CD4-positive, alpha-beta T cell treated with Interleukin-2 at 100 ng/mL for 4 hours (primary cell): ENCODE data around the gene GUCY1A1.

Source experiments
- DNase-seq: peaks from one replicate; pipeline ENCODE4 v3.0.0-alpha.2; 2020; ENCODE audit warnings: low spot score

GUCY1A1 gene

DNA sequence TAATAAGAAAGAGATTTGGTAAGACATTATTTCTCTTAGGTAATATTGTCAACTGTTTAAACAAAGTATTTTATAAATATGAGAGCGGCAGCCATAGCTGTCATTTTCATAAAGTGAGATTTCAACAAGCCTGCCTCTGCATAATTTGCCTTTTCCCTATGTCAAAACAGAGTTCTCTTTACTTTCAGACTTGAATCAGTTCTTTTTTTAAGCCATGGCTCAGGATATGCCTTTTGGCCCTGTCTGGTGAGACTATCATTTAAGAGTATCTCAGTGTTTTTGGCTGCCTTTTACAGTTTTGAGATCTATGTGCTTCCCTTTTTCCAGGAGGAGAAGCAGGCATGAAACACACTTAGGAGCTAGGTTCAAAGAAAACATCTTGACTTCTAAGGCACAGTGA lies 7.5 kb upstream of the GUCY1A1 start:
- DNase-seq: no peak

DNA sequence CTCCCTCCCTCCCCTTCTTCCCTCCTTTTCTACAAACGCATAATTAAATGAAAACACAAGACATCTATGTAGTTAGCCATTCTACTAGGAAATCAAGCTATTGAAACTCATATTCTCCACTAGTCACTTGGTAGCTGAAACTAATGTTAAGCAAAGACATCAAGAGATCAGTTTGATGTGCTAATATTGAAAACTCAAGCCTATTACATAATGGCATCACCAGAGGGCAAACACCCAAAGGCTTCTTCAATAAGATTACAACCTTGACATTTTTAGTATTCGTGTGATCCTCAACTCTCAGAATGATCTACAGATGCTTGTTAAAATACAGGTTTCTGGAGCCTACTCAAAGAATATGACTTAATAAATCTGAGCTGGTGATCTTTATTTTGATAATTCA lies 6.2 kb upstream of the GUCY1A1 start:
- no peak for DNase-seq

DNA sequence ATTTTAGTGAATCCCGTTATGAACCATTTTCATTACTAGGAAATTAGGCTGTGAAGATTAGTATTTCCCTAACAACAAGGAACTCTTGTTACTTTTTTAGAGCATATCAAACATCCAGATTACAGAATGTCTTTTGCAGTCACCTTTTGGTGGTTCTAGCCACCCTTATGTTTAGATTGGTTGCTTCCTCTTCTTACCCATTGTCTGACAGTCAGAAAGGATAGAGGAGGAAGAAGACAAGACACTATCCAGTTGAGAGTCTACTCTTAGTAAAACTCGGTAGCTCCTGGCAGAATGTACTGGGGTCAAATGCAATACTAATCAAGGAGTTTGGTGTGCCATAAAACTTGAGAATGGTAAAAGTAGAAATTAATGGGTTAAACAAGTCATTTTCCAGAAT lies 1.6 kb upstream of the GUCY1A1 start:
- DNase-seq: no peak

DNA sequence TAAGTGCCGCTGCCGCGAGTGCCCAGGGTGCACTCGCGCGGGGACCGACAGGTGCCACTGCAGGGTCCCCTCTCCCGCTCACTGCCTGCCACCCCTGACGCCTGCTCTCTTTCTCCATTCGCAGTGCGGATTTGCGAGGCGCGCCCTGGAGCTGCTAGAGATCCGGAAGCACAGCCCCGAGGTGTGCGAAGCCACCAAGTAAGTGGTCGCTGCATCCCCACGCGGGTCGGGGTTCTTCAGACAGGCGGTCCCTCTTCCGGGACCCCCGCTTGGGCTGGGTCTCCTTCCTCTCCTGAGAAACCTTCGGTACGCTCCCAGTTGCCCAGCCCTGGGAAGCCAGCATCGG lies 547 bp downstream of the GUCY1A1 start:
- no peak for DNase-seq

DNA sequence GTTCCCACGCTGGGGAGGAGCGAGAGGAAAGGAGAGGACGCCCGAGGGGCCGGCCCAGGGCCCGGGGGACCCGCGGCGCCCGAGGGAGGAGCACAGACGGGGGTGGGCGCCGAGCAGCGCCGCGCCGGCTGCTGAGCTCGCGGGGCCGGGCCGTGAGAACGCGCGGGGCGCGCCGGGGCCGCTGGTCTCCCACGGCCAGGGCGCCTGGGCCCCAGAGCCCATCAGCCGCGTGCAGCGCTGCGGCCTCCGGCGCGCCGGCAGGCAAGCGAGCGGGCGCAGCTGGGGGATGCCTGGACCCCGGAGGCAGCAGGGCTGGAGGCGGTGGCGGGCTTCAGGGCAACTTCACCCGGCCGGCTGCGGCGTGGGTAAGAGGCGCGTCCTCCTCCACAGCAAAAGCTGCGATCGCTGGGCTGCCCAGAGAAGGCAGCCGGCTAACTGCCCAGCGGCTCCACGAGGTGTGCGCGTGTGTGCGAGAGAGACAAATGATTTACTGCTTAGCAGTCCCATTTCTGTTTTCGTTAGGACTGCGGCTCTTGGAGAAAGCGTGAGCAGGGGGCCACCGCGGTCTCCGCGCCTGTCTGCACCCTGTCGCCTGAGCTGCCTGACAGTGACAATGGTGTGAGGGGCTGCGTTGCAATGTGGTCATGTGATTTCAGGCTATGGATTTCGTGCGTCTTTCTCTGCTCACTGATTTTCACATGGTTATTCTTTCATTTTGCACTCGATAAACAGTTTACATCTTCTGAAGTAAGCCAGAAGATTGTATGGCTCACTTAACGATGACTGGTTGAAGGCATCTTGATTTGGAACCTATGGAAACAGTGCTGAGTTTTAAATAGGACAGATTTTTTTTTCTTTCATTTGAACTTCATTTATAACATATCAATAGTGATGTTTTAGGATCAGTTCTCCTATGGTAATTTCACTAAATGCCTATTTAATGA lies 1.2 kb downstream of the GUCY1A1 start:
- DNase-seq: no peak

DNA sequence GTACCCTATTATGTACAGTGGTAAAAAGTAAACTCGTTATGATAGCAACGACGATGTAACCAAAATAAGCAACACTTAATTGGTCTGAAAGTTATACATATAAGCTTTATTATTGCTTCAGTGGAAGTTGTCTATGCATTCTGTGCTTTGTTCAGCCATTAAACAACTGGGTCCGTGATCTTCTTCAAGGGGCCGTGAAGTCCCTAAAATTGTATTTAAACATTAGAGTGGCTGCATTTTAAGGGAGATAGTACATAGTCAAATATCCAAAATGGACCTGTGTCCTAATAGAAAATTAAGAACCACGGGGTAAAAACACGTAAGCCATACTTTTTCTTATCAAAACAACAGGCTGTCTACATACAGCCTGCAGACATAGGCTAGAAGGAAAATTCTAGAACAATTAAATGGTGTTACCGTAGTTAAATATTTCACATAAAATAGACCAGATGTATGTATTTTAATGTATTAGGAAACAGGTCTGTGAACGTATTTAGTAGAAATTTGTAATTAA lies 2.1 kb downstream of the GUCY1A1 start:
- DNase-seq: no peak

DNA sequence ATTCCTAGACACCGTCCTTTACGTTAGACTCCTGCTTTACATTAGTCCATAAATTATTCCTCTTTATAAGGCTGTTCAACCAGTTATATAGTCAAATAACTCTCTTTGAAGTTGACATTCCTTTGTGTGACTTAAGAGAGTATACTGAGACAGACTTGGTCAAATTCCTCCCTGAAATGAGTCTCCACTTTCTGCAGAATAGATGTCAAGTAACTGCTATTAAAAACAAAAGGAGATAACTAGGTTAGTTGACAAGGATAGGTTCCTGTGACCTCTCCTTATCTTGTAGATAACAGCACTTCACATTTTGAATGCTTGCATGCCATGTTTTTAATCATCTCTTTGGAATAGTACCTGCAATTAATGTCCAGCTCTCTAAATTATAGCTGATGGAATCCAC lies 5.7 kb downstream of the GUCY1A1 start:
- DNase-seq: no peak

DNA sequence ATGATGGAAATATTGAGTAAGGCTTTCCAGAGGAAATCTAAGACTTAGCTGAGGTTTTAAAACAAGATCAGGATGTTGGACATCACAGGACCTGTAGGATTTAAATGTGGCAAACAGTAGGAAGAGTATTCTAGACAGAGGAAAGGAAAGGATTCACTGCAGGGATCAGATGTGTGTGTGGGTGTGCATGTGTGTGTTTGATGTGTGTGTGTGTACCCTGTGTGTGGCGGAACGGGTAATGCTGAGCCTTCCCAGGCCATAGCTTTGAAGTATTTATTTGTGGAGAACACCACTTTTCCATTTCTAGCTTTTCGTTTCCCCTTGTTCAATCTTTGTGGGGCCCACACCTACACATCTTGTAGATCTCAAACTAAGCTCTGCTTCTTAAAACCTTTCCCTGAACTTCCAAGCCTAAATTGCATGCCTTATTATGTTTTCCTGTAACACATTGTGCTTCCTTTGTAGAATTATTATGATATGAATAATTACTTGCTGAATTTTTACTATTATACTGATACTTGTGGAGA lies 6.9 kb downstream of the GUCY1A1 start:
- no peak for DNase-seq

DNA sequence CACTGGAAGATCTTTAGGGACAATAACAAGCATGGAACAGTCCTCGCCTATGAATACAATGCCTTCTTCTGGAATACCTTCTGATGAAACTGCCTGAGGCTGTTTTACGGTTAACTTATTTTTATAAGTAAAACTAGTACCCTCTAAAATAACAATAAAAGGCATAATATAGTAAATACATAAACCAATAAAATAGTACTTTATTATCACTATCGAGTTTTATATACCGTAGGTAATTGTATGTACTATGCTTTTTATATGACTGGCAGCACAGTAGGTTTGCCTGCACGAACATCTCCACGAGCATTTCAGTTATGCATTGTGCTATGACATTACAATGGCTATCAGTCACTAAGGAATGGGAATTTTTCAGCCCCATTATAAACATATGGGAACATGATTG lies 8.0 kb downstream of the GUCY1A1 start:
- no peak for DNase-seq

DNA sequence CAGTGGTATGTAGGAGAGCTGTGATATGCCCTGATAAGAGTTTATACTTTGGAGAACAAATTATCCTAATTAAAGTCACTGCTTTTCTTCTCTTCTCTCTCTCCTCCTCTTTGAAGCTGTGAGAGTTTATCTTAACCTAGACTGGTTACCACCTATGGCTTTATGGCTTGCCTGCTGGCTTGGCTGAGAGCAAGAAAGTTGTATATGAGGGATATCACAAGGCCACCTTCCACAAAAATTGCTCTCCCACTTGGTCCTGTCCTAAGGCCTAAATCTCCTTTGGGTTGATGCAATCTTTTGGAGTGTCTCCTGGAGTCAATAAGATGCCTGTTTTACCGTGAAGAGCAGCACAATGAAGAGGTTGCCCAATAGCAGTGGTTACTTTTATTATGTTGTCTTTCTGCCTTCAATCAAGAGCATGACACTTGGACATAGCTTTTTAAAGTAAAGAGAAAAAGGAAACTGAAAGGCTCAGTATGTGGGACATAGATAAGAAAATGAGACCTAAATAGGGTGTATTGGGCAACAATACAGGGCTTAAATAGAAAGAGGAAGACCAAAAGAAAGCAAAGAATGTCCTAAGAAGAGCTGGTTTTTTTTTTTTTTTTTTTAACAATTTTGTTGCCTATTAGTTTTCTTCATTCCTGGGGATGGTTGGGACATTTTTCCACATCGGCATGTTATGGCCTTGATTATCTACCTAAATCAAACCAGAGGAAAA lies 9.2 kb downstream of the GUCY1A1 start:
- DNase-seq: no peak

DNA sequence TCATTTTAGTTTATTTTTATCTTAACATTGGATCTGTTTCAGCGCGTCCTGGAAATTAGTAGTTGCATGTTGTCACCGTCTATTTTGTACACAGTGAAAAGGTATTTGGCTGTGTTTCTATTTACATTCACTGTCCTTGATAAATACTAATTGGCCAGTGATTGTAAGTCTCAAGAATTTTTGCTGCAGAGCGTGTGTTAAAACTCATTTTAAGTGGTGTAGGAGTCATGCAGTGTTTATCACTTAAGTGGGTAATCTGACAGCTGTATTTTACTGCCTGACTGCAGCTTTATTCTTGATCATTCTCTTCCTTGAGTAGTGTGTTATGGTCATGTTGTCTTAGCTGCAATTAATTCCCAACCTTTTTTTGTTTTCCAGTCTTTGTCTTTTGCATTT lies 9.8 kb downstream of the GUCY1A1 start:
- no peak for DNase-seq

DNA sequence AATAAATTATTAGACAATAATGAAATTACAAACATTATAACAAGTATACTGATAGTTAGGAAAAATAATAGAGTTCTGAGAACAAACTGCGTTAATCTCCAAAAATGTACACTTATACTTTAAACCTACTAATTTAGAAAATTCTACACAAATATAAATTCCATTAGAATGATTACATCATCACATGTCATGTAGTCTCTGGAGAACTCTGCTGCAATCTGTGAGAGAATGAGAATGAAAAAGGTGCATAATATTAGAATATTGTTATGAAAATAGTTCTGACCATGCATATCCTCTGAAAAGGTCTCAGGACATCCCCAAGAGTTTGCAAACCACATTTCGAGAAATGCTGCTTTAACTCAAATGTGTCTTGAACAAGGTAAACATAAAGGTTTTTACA lies 11.4 kb downstream of the GUCY1A1 start:
- DNase-seq: no peak

DNA sequence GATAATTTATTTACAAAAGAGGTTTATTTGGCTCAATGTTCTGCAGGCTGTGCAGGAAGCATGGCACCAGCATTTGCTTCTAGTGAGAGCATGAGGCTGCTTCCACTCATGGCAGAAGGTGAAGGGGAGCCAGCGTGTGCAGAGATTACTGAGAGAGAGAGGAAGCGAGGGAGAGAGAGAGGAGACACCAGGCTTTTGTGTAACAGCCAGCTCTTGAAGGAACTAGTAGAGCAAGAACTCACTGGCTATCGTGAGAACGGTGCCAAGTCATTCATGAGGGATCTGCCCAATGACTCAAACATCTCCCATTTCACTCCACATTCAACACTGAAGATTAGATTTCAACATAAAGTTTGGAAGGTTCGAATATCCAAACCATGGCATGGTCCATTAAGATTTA lies 12.7 kb downstream of the GUCY1A1 start:
- no peak for DNase-seq

DNA sequence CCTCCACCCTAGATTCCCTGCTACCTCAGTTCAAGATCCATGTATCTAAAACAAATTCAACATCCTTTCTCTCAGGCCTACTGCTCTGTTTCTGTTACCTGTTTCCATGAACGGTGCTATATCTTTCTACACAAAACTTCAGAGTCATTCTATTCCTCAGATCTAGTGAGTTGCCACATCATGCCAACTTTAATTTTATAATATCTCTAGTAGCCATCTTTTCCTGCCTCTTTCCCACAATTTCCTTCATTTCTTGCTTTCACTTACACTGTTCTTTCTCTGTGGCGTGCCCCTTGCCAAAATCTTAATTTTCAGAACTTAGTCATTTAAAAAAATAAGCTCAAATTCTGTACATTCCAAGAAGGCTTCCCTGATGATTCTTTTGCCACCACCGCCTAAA lies 15.2 kb downstream of the GUCY1A1 start:
- no peak for DNase-seq

DNA sequence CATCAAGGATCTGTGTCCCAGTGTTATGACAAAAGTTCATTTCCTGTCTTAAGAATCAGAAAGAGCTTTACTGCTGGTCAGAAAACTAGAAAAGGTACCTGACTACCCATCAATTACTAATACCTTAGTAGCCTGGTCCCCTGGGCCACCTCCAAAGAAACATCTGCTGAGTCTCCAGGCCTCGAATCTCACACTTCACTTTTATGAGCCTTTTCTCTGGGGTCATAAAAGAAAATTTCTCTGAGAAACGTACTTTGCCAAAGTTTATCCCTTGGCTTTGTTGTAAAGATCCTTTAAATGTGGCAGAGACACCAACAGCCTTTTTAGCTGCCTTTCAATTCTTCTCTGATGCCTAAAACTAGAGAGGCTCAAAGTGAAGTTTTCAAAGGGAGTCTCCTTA lies 17.8 kb downstream of the GUCY1A1 start:
- DNase-seq: no peak

DNA sequence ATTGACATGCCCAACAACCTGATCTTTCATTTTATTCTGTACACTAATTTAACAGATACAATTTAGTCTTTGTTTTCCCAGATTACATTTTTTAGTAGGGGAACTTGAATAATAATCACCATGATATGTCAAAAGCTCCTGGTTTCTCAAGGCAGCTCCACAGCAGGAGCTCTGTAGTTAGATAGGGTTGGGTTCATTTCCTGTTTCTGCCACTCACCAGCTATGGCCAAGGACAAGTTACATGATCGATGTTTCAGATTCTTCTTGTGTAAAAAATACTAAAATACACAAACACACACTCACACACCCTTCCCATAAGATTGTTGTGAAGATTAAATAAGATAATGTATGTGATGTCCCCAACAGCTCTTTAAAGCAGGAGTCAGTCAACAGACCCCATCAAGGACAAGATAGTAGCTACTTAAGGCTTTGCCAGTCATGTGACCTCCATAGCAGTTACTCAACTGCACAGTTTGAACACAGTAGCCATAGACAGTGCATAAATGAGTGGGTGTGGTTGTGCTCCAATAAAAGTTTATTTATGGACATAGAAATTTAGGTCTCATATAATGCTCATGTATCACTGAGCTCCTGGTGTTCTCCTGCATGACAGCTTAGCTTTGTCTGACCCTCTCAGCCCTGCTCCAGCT lies 18.4 kb downstream of the GUCY1A1 start:
- no peak for DNase-seq

DNA sequence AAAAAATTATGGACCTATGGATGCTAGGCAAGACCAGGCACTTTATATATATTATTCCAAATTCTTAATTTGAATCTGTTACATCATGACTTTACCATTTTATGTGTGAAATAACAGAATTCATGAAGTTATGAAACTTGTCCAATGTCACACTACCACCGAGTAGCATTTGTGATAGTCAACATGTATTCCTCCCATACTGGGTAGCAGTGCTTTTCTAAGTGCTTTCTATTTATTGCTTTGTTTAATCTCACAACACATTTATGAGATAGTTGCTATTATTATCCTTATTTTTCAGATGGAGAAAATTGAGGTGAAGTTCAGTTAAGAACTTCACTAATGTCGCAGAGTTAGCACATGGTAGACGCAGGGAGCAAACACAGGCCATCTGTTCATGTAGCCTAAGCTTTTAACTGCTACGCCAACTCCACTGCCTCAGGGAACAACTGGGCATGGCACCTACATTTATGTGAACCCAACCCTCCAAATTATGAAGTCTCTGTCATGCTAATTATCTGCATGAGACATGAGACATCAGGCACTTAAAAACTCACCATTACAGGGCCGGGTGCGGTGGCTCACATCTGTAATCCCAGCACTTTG lies 20.8 kb downstream of the GUCY1A1 start:
- DNase-seq: no peak

DNA sequence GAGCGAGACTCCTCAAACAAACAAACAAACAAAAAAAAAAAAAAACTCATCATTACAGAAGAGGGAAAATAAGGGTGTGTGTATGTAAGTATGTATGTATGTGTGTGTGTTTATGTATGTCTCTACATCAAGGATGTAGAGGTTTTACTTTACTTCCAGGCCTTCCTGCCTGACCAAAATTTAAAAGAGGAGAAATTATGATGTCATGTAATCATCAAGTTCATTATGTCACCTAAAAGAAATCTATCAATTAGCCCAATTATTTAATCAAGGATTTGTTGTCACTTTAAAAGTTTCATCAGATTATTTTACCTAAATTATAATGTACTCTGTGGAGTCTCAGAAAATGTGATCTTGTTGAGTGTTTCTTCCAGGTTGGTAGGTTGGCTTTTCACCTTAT lies 21.6 kb downstream of the GUCY1A1 start:
- DNase-seq: no peak

DNA sequence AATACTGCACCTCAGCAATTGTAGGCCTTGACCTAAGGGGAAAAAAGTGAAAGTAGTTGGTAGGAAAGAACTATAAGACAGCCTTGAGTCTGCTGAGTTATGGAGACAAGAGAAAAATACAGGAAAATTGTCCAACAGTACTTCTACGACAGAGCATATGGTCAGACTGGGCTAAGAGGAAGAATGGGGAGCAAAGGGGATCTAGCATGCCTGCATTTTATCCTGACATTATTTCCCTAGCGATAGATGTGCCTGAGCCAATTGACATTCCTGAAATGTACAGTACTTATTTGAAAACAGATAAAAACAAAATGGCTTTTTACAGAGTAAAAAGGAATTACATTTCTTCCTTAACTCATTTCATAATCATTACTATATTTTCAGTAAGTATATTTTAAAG lies 22.2 kb downstream of the GUCY1A1 start:
- DNase-seq: no peak

DNA sequence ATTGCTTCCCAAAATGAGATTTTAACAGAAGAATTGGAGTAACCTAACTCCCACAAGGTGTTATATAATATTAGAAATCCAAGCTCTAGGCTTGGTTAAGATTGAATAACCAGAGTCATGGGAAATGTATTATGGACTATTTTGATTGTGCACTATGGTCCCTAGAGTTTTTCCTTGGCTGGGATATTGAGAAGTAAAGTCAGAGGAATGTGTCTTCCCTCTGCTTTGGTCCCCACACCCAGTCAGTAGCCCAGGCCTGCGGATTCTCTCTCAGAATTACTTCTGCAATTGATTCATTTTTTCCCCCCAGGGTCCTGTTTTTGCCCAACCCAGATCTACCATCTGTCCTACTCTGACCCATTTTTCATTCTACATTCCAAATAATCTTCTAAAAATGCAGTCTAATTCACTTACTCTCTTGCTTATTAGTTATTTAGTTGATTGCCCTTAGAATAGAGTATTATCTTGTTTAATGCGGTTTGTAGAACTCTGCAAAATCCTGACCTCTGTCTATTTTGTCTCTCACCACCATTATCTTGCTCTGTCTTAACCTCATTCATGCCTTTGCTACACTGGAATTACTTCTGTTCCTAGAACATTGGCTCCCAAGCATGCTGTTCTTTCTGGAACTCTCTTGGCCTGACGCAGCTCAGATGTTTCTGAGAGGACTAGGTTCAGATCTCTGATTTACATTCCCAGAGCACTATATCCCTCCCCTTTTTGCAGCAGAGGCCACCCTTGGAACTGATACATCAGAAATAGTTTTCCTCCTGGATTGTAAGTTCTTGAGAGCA lies 23.6 kb downstream of the GUCY1A1 start:
- no peak for DNase-seq

DNA sequence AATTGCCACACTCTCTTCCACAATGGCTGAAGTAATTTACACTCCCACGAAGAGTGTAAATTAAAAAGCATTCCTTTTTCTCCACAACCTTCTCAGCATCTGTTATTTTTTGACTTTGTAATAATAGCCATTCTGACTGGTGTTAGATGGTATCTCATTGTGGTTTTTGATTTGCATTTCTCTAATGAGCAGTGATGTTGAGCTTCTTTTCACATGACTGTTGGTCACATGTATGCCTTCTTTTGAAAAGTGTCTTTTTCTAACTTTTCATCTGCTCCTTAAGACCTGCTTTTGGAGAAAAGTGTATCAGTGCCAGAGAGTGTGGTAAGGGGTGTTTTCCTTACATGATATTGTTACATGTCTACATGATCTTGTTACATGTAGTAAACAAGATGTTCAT lies 25.7 kb downstream of the GUCY1A1 start:
- no peak for DNase-seq
